H1 (cell line): ENCODE results near the gene SNRPB. TPM values are rescaled to one million over a fixed set of nuclear protein-coding genes. Genes with fewer than 3 reads are reported as not detected.

Experiments
- CTCF ChIA-PET: fragments of 300-600 bp; sonication (Branson Sonifier 250); formaldehyde crosslinking; loops from one replicate; lab custom pipeline; 2021; ENCODE audit not compliant: partially characterized antibody; lab: Charles Lee
- POLR2A ChIA-PET: fragments of 300-600 bp; sonication (Branson Sonifier 250); formaldehyde crosslinking; loops from one replicate; lab custom pipeline; 2021; ENCODE audit warnings: inconsistent platforms; ENCODE audit not compliant: partially characterized antibody; lab: Charles Lee
- DNase-seq, 2 experiments: peaks; one replicate each; pipeline versions ENCODE4 v3.0.0 to v3.0.0-alpha.2; 2010 to 2022; ENCODE audit warnings: low spot score in 2 of 2, low read depth in 1 of 2, mixed read lengths in 1 of 2
- FAIRE-seq: peaks from 2 replicates; lab custom pipeline; 2011; peaks lifted over from hg19 to GRCh38; lab: Jason Lieb, UNC
- H2AFZ ChIP-seq: 2 replicates; pipeline ENCODE4 v1.8.1; 2012; ENCODE audit warnings: low read length, inconsistent platforms
- H2AK5ac ChIP-seq: 2 replicates; pipeline ENCODE4 v1.6.1; 2013; ENCODE audit warnings: low read depth, low read length
- H2BK120ac ChIP-seq: replicated peaks from 2 replicates; pipeline ENCODE3; 2013; ENCODE audit warnings: low read depth, low read length, inconsistent platforms
- H2BK12ac ChIP-seq: 2 replicates; pipeline ENCODE4 v1.6.1; 2013; ENCODE audit warnings: low read depth, low read length
- H2BK15ac ChIP-seq: 2 replicates; pipeline ENCODE4 v1.6.1; 2013; ENCODE audit warnings: low read length
- H2BK20ac ChIP-seq: 2 replicates; pipeline ENCODE4 v1.6.1; 2013; ENCODE audit warnings: low read length
- H2BK5ac ChIP-seq: 2 replicates; pipeline ENCODE4 v1.6.1; 2013; ENCODE audit warnings: low read depth, low read length
- H3K14ac ChIP-seq: 2 replicates; pipeline ENCODE4 v1.6.1; 2013; ENCODE audit warnings: inconsistent platforms; ENCODE audit not compliant: insufficient read length
- H3K18ac ChIP-seq: 2 replicates; pipeline ENCODE4 v1.6.1; 2013; ENCODE audit warnings: low read length; ENCODE audit errors: extremely low read depth
- H3K23ac ChIP-seq: 2 replicates; pipeline ENCODE4 v1.6.1; 2013; ENCODE audit warnings: inconsistent platforms; ENCODE audit not compliant: insufficient read length
- H3K23me2 ChIP-seq: 2 replicates; pipeline ENCODE4 v1.6.1; 2013; ENCODE audit warnings: low read depth, low read length
- H3K27ac ChIP-seq: 2 replicates; pipeline ENCODE4 v1.6.1; 2011; ENCODE audit warnings: low read depth, low read length, inconsistent platforms
- H3K27me3 ChIP-seq, 4 experiments: replicated peaks in 1 of 4; 1 replicate in 1 of 4; 2 replicates in 3 of 4; pipeline versions ENCODE4 v1.6.1 to v1.8.1; 2011 to 2013; ENCODE audit warnings: low read length in 3 of 4, mild to moderate bottlenecking in 3 of 4, inconsistent platforms in 2 of 4, mixed read lengths in 2 of 4, moderate library complexity in 1 of 4; ENCODE audit not compliant: control insufficient read depth in 3 of 4, insufficient read depth in 3 of 4; ENCODE audit errors: extremely low read depth in 1 of 4
- H3K36me3 ChIP-seq, 4 experiments: 2 replicates each; pipeline versions ENCODE4 v1.6.1 to v1.8.1; 2011 to 2013; ENCODE audit warnings: mild to moderate bottlenecking in 4 of 4, low read length in 3 of 4, moderate library complexity in 2 of 4, control low read depth in 1 of 4, inconsistent platforms in 1 of 4; ENCODE audit not compliant: insufficient read depth in 4 of 4, control insufficient read depth in 2 of 4
- H3K4ac ChIP-seq: replicated peaks from 2 replicates; pipeline ENCODE3; 2013; ENCODE audit warnings: low read length, low read depth, mixed read lengths, inconsistent platforms; ENCODE audit not compliant: insufficient read length
- H3K4me1 ChIP-seq, 4 experiments: replicated peaks in 1 of 4; 1 replicate in 1 of 4; 2 replicates in 3 of 4; pipeline versions ENCODE4 v1.6.1 to v1.8.1; 2011 to 2013; ENCODE audit warnings: low read length in 3 of 4, inconsistent platforms in 2 of 4, mixed read lengths in 1 of 4; ENCODE audit not compliant: insufficient read depth in 4 of 4, control insufficient read depth in 3 of 4
- H3K4me2 ChIP-seq, 2 experiments: 2 replicates each; pipeline versions ENCODE4 v1.6.1 to v1.8.1; 2011 to 2013; ENCODE audit warnings: low read depth in 2 of 2, low read length in 2 of 2, control low read depth in 1 of 2, inconsistent platforms in 1 of 2, mild to moderate bottlenecking in 1 of 2; ENCODE audit not compliant: insufficient read depth in 1 of 2
- H3K4me3 ChIP-seq, 4 experiments: fragments of 200-600, 300-600 bp in 1 of 4; sonication (generic), shearing (Covaris generic), sonication (Bioruptor Twin) in 1 of 4; 2 replicates each; pipeline versions ENCODE4 v1.5.1 to v1.8.1; 2011 to 2016; ENCODE audit warnings: low read length in 4 of 4, low read depth in 3 of 4, control low read depth in 2 of 4, inconsistent platforms in 2 of 4, mild to moderate bottlenecking in 2 of 4, mixed read lengths in 1 of 4, moderate library complexity in 1 of 4; ENCODE audit not compliant: insufficient read depth in 2 of 4; ENCODE audit errors: extremely low read depth in 1 of 4
- H3K56ac ChIP-seq: replicated peaks from 2 replicates; pipeline ENCODE3; 2013; ENCODE audit warnings: low read depth, mild to moderate bottlenecking, mixed read lengths, low read length, inconsistent platforms; ENCODE audit not compliant: insufficient read length
- H3K79me1 ChIP-seq: 2 replicates; pipeline ENCODE4 v1.6.1; 2013; ENCODE audit warnings: low read depth, low read length, control low read depth
- H3K79me2 ChIP-seq, 2 experiments: 2 replicates each; pipeline versions ENCODE4 v1.6.1 to v1.8.1; 2012 to 2013; ENCODE audit warnings: low read length in 2 of 2, mild to moderate bottlenecking in 2 of 2, inconsistent platforms in 1 of 2; ENCODE audit not compliant: insufficient read depth in 2 of 2, control insufficient read depth in 1 of 2
- H3K9ac ChIP-seq, 4 experiments: replicated peaks in 1 of 4; 1 replicate in 1 of 4; 2 replicates in 3 of 4; pipeline versions ENCODE4 v1.6.1 to v1.8.1; 2011 to 2013; ENCODE audit warnings: low read depth in 3 of 4, low read length in 3 of 4, control low read depth in 2 of 4, mild to moderate bottlenecking in 2 of 4, moderate library complexity in 2 of 4, inconsistent platforms in 1 of 4; ENCODE audit errors: extremely low read depth in 1 of 4
- H3K9me3 ChIP-seq, 2 experiments: 2 replicates each; pipeline versions ENCODE4 v1.6.1 to v1.8.1; 2012 to 2013; ENCODE audit warnings: mild to moderate bottlenecking in 2 of 2, moderate library complexity in 2 of 2, control low read depth in 1 of 2, inconsistent platforms in 1 of 2, low read depth in 1 of 2, low read length in 1 of 2, mixed read lengths in 1 of 2; ENCODE audit not compliant: insufficient read depth in 2 of 2
- H4K20me1 ChIP-seq, 2 experiments: replicated peaks in 1 of 2; 2 replicates each; pipeline versions ENCODE3 to v1.8.1; 2011 to 2013; ENCODE audit warnings: inconsistent platforms in 2 of 2, low read length in 2 of 2, mild to moderate bottlenecking in 1 of 2; ENCODE audit not compliant: insufficient read depth in 2 of 2, control insufficient read depth in 1 of 2
- H4K5ac ChIP-seq: 2 replicates; pipeline ENCODE4 v1.6.1; 2013; ENCODE audit warnings: low read length, low read depth, mixed read lengths, inconsistent platforms; ENCODE audit not compliant: insufficient read length
- H4K8ac ChIP-seq: 2 replicates; pipeline ENCODE4 v1.8.0; 2013; ENCODE audit warnings: mild to moderate bottlenecking, moderate library complexity, low read length, inconsistent platforms; ENCODE audit not compliant: insufficient read depth; ENCODE audit errors: extremely low read depth
- H4K91ac ChIP-seq: replicated peaks from 2 replicates; pipeline ENCODE3; 2013; ENCODE audit warnings: low read length, mixed read lengths, inconsistent platforms; ENCODE audit not compliant: insufficient read length
- E2F6 ChIP-seq: IDR thresholded peaks from 2 replicates; pipeline ENCODE4 v1.6.1; 2012; ENCODE audit warnings: inconsistent platforms
- RAD21 ChIP-seq, 2 experiments: IDR thresholded peaks in 1 of 2; conservative IDR thresholded peaks in 1 of 2; 2 replicates each; pipeline ENCODE4 v1.6.1; 2011; ENCODE audit warnings: low read depth in 2 of 2, low read length in 2 of 2, improper control_type of control experiment in 1 of 2, inconsistent platforms in 1 of 2, mild to moderate bottlenecking in 1 of 2, moderate library complexity in 1 of 2
- SIN3A ChIP-seq, 2 experiments: IDR thresholded peaks in 1 of 2; conservative IDR thresholded peaks in 1 of 2; 2 replicates each; pipeline ENCODE4 v1.6.1; 2011 to 2012; ENCODE audit warnings: low read length in 2 of 2, improper control_type of control experiment in 1 of 2, low read depth in 1 of 2, mild to moderate bottlenecking in 1 of 2
- SP4 ChIP-seq: IDR thresholded peaks from 2 replicates; pipeline ENCODE4 v1.6.1; 2012; ENCODE audit warnings: low read length, inconsistent platforms
- WGBS, 2 experiments: shearing (Covaris generic) in 1 of 2; methylation state at CpG; one replicate each; pipeline versions ENCODE4 v1.1.6 to v1.1.7; 2013 to 2015; ENCODE audit warnings: low lambda C conversion rate in 2 of 2, mixed read lengths in 2 of 2, inconsistent platforms in 1 of 2, low coverage in 1 of 2, missing lambda C conversion rate in 1 of 2; ENCODE audit not compliant: insufficient replicate concordance in 2 of 2, insufficient coverage in 1 of 2, insufficient read length in 1 of 2; ENCODE audit errors: extremely low coverage in 1 of 2, missing lambda C conversion rate in 1 of 2; 5-methylcytosine and 5-hydroxymethylcytosine counted together
- polyA plus RNA-seq, 7 experiments: library from polyadenylated mRNA; depleted of rRNA in 3 of 7; stranded (reverse) in 5 of 7; unstranded in 2 of 7; fragments of >200 nt in 5 of 7; fragments of 200-250 nt in 2 of 7; gene quantifications; 1 replicate in 5 of 7; 2 replicates in 1 of 7; 4 replicates in 1 of 7; pipeline versions ENCODE4 v1.2.1 to v1.2.3, GENCODE V29; 2011 to 2013; ENCODE audit warnings: missing spikeins in 2 of 7, mixed read lengths in 2 of 7
- total RNA-seq: library from RNA; stranded (reverse); fragmentation: NEBNext Ultra II Directional; extraction: Animal tissue kit (Norgen Biotek cat#: 25700); gene quantifications from 2 replicates; pipeline ENCODE4 v1.2.1, GENCODE V29; 2021

The SNRPB gene
- total and polyA plus RNA-seq, 2 of the 8 experiments (the other 6 are each of a cell fraction or from before 2014, with no cell fraction given), result 507 to 589 TPM

GRCh38 chr20:2509468-2509781 lies 38.8 kb upstream of the SNRPB start:
- H3K9ac ChIP-seq, result 0 out of 7 replicates have a peak overlapping the region, but pooled peaks of 1 of the 4 experiments have one; percentile 0
- peaks cover 8% of the 10 kb centered on the region; the same call in 1 of the 2 replicates for H3K23me2 ChIP-seq
- DNase-seq, result no peak
- no peak overlapping the region for H3K18ac ChIP-seq
- H3K79me1 ChIP-seq, result no peaks in the 10 kb centered on the region
- H3K4me3 ChIP-seq, result peak overlapping the region; percentile 66 to 83 (median 80)
- no peak overlapping the region for H3K27ac ChIP-seq
- no peak overlapping the region for H2BK15ac ChIP-seq
- no peak overlapping the region for H2BK5ac ChIP-seq
- H3K27me3 ChIP-seq, result peaks cover 28 to 64% (median 52%) of the 10 kb centered on the region in 4 experiments
- CTCF ChIA-PET, result interaction anchor here (0.6 to 3.9 kb wide), 5 partner anchors 9 to 122 kb away, joined by 3 to 22 read pairs (median 3); no protein-coding TSS in a partner anchor
- H2AK5ac ChIP-seq, result no peak overlapping the region
- peaks cover 0 to 4% of the 10 kb centered on the region in 2 experiments for H4K20me1 ChIP-seq
- peak overlapping the region; percentile 100 for H2AFZ ChIP-seq
- H3K79me2 ChIP-seq, result no peaks in the 10 kb centered on the region
- no peak for FAIRE-seq
- TF ChIP-seq SP4 (no peak), E2F6 (peak; percentile 54; the same call in 1 of the 2 replicates), SIN3A (conservative IDR thresholded peaks at IDR 0.05 in 1 of 2, IDR thresholded peaks at IDR 0.05 in 1 of 2; ENCODE audit: low read depth in 1 of 2, low read length in 2 of 2) (peak in 1 of 2 experiments; percentile 29; a peak in 1 of 4 replicates), RAD21 (IDR thresholded peaks at IDR 0.05 in 1 of 2, conservative IDR thresholded peaks at IDR 0.05 in 1 of 2; ENCODE audit: low read depth in 2 of 2, low read length in 2 of 2) (no peak)
- TF ChIP-seq, all 59 proteins: peak for 2
- Histone ChIP-seq H4K8ac (no peak overlapping the region), H3K4ac (no peak overlapping the region), H4K5ac (no peak overlapping the region), H2BK120ac (no peak overlapping the region), H3K14ac (no peak overlapping the region), H3K56ac (no peak overlapping the region), H3K36me3 (0 out of 8 replicates have a peak, but pooled peaks cover 0 to 2% (median 0%) of the 10 kb centered on the region in 4 experiments), H3K4me1 (peaks cover 0 to 5% (median 2%) of the 10 kb centered on the region in 4 experiments; a peak in 3 of 7 replicates), H4K91ac (no peak overlapping the region), H2BK20ac (no peak overlapping the region), H2BK12ac (no peak overlapping the region), H3K9me3 (no peaks in the 10 kb centered on the region), H3K23ac (no peak overlapping the region), H3K4me2 (peak overlapping the region; percentile 87 to 95)
- WGBS, 2 experiments, result 21% methylated on average over 9 of the region's 9 CpGs; no CpG with 5 or more reads in 1 of the 2 experiments
- POLR2A ChIA-PET, result interaction anchor here (1.0 to 2.9 kb wide), 4 partner anchors 14 to 142 kb away, joined by 3 to 19 read pairs (median 6); partner anchors contain the start of genes NOP56 and SNRPB
